ENCODE data around the gene MRPL28. TPM values are rescaled to one million over a fixed set of nuclear protein-coding genes. Genes with fewer than 3 reads are reported as not detected.

MRPL28 gene
- total RNA-seq, 1 donor from 2014 or later, result 82.2 TPM

- H3K4me3 ChIP-seq, result peak within 1 kb of the TSS; percentile 85
- peak; percentile 100 for DNase-seq (ENCODE audit: low spot score)
- H3K4me1 Mint-ChIP-seq, result peaks cover 17% of the 10 kb centered on the region
- H3K27me3 ChIP-seq, result no peaks in the 10 kb centered on the region
- no peaks in the 10 kb centered on the region for H3F3A ChIP-seq (ENCODE audit: low read depth)
- H3K36me3 ChIP-seq, result no peaks in the 10 kb centered on the region
- no peaks in the 10 kb centered on the region for H3K9me3 ChIP-seq (ENCODE audit: low read depth)
- H3K36me3 Mint-ChIP-seq, result peaks cover 8% of the 10 kb centered on the region
- H2AFZ ChIP-seq (replicated peaks), result peak within 1 kb of the TSS; percentile 74
- no peaks in the 10 kb centered on the region for H3K9me3 Mint-ChIP-seq
- H4K20me1 ChIP-seq (ENCODE audit: low read depth), result peaks cover 36% of the 10 kb centered on the region
- peak within 1 kb of the TSS; percentile 88 for H3K9ac ChIP-seq
- no peak for TF ChIP-seq EZH2phosphoT487 (IDR thresholded peaks at IDR 0.05)
- TF ChIP-seq, protein P1, sequence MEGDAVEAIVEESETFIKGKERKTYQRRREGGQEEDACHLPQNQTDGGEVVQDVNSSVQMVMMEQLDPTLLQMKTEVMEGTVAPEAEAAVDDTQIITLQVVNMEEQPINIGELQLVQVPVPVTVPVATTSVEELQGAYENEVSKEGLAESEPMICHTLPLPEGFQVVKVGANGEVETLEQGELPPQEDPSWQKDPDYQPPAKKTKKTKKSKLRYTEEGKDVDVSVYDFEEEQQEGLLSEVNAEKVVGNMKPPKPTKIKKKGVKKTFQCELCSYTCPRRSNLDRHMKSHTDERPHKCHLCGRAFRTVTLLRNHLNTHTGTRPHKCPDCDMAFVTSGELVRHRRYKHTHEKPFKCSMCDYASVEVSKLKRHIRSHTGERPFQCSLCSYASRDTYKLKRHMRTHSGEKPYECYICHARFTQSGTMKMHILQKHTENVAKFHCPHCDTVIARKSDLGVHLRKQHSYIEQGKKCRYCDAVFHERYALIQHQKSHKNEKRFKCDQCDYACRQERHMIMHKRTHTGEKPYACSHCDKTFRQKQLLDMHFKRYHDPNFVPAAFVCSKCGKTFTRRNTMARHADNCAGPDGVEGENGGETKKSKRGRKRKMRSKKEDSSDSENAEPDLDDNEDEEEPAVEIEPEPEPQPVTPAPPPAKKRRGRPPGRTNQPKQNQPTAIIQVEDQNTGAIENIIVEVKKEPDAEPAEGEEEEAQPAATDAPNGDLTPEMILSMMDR (IDR thresholded peaks at IDR 0.05), result peak; percentile 66
- H3K4me1 ChIP-seq, result peaks cover 3% of the 10 kb centered on the region
- peak within 1 kb of the TSS; percentile 87 for H3K4me2 ChIP-seq
- H3K27ac Mint-ChIP-seq, result no peak within 1 kb of the TSS
- H3K79me2 ChIP-seq (ENCODE audit: low read depth), result peaks cover 43% of the 10 kb centered on the region
- peak within 1 kb of the TSS; percentile 96 for H3K4me3 Mint-ChIP-seq
- no peak within 1 kb of the TSS for H3K27ac ChIP-seq
- H3K27me3 Mint-ChIP-seq (ENCODE audit: insufficient read depth, low read depth), result peaks cover 3% of the 10 kb centered on the region
Observed at GRCh38 chr16:352547-353403, 17.6 kb downstream of the MRPL28 start, which contains the start of gene AXIN1. AXIN1 (minus strand) TSS chr16:352723; CDS start chr16:347025, 5,698 bp downstream.

- Histone ChIP-seq H3K27me3 (no peaks in the 10 kb centered on the region), H3K9me3 (ENCODE audit: low read depth) (no peaks in the 10 kb centered on the region), H2AFZ (replicated peaks) (no peak overlapping the region), H3K9ac (peak overlapping the region; percentile 88), H3F3A (ENCODE audit: low read depth) (no peaks in the 10 kb centered on the region), H3K4me1 (peaks cover 3% of the 10 kb centered on the region), H3K4me2 (peak overlapping the region; percentile 87), H3K4me3 (peak overlapping the region; percentile 85), H3K36me3 (no peaks in the 10 kb centered on the region), H4K20me1 (ENCODE audit: low read depth) (peaks cover 45% of the 10 kb centered on the region), H3K27ac (no peak overlapping the region), H3K79me2 (ENCODE audit: low read depth) (peaks cover 51% of the 10 kb centered on the region)
- Mint-ChIP-seq H3K4me1 (peaks cover 17% of the 10 kb centered on the region), H3K36me3 (peaks cover 15% of the 10 kb centered on the region), H3K27ac (no peak overlapping the region), H3K9me3 (peaks cover 2% of the 10 kb centered on the region), H3K27me3 (ENCODE audit: insufficient read depth, low read depth) (peaks cover 5% of the 10 kb centered on the region), H3K4me3 (peak overlapping the region; percentile 96)
- TF ChIP-seq, protein P1 (IDR thresholded peaks at IDR 0.05), result no peak
- TF ChIP-seq EZH2 (IDR thresholded peaks at IDR 0.05) (no peak), EZH2phosphoT487 (IDR thresholded peaks at IDR 0.05) (no peak)
- DNase-seq (ENCODE audit: low spot score), result peak; percentile 61
Observed at GRCh38 chr16:351804-352520, 18.4 kb downstream of the MRPL28 start.

DNA sequence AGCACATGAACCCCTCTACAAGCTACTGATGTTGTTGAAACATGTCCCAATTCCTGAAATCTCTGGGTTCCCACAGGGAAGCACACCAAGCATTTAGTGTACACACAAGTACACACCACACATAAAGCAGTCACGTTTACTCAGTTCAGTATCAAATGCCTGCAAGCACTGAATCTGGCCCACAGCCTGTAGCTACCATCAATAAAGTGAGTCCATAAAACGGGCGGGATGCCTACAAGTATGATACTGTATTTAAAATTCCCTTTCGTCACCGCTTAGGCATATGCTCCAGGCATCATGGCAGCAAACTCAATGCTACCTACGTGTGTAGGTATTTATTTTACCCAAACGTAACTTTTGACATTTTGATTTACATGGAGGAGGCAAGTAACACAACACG, 20.1 kb downstream of the MRPL28 start:
- Histone ChIP-seq H3K36me3 (no peaks in the 10 kb centered on the region), H3K4me3 (no peak overlapping the region), H3K4me2 (no peak overlapping the region), H3K27me3 (no peaks in the 10 kb centered on the region), H3K9me3 (ENCODE audit: low read depth) (no peaks in the 10 kb centered on the region), H3F3A (ENCODE audit: low read depth) (no peaks in the 10 kb centered on the region), H3K27ac (no peak overlapping the region), H3K79me2 (ENCODE audit: low read depth) (peaks cover 69% of the 10 kb centered on the region), H4K20me1 (ENCODE audit: low read depth) (peaks cover 57% of the 10 kb centered on the region), H3K4me1 (peaks cover 3% of the 10 kb centered on the region), H2AFZ (replicated peaks) (no peak overlapping the region), H3K9ac (no peak overlapping the region)
- TF ChIP-seq EZH2 (IDR thresholded peaks at IDR 0.05) (no peak), EZH2phosphoT487 (IDR thresholded peaks at IDR 0.05) (no peak)
- peaks cover 3% of the 10 kb centered on the region for H3K9me3 Mint-ChIP-seq
- peaks cover 17% of the 10 kb centered on the region for H3K4me1 Mint-ChIP-seq
- DNase-seq (ENCODE audit: low spot score), result no peak
- peaks cover 27% of the 10 kb centered on the region for H3K36me3 Mint-ChIP-seq
- H3K4me3 Mint-ChIP-seq, result peak overlapping the region; percentile 96
- H3K27me3 Mint-ChIP-seq (ENCODE audit: insufficient read depth, low read depth), result peaks cover 7% of the 10 kb centered on the region
- no peak overlapping the region for H3K27ac Mint-ChIP-seq

Measured in neural progenitor cell (in vitro differentiated cells).